Suprapubic skin (tissue), 4 donors: ENCODE data around the gene CECR2. TPM values are rescaled to one million over a fixed set of nuclear protein-coding genes. Genes with fewer than 3 reads are reported as not detected.

Experiments
- DNase-seq, 2 donors: peaks; one replicate each; pipeline ENCODE4 v3.0.0-alpha.2; 2019; ENCODE audit warnings: low spot score in 2 of 2
- H3K27ac ChIP-seq: fragments of 200-600 bp; sonication (generic); one replicate; pipeline ENCODE4 v1.5.1; 2019
- H3K27me3 ChIP-seq: fragments of 200-600 bp; sonication (generic); one replicate; pipeline ENCODE4 v1.5.1; 2019
- H3K36me3 ChIP-seq: fragments of 200-600 bp; sonication (generic); one replicate; pipeline ENCODE4 v1.5.1; 2019
- H3K4me1 ChIP-seq: fragments of 200-600 bp; sonication (generic); one replicate; pipeline ENCODE4 v1.5.1; 2019
- H3K4me3 ChIP-seq: fragments of 200-600 bp; sonication (generic); one replicate; pipeline ENCODE4 v1.5.1; 2019; ENCODE audit warnings: mild to moderate bottlenecking
- H3K9me3 ChIP-seq: fragments of 200-600 bp; sonication (generic); one replicate; pipeline ENCODE4 v1.5.1; 2019
- EP300 ChIP-seq: sonication (generic); formaldehyde crosslinking; IDR thresholded peaks from one replicate; pipeline ENCODE4 v1.6.1; 2017; ENCODE audit warnings: antibody characterized with exemption
- POLR2A ChIP-seq, 2 donors: fragments of 450-650 bp; IDR thresholded peaks; one replicate each; pipeline ENCODE4 v1.6.1; 2017; ENCODE audit warnings: antibody characterized with exemption in 2 of 2, mild to moderate bottlenecking in 2 of 2, moderate library complexity in 2 of 2
- POLR2AphosphoS5 ChIP-seq, 3 donors: sonication (generic); formaldehyde crosslinking; IDR thresholded peaks; one replicate each; pipeline ENCODE4 v1.6.1; 2017; ENCODE audit warnings: antibody characterized with exemption in 3 of 3
- WGBS: methylation state at CpG from one replicate; pipeline ENCODE4 v1.1.5; 2018; 5-methylcytosine and 5-hydroxymethylcytosine counted together
- total RNA-seq, 4 donors: library from RNA; depleted of rRNA; stranded (reverse); fragments of >200 nt; gene quantifications; one replicate each; pipeline ENCODE4 v1.1.0, GENCODE V29; 2016
- TF ChIP-seq, protein P1 (sequence below), 2 donors: fragments of 200-600 bp in 1 of 2; fragments of 450-650 bp in 1 of 2; sonication (generic) in 1 of 2; IDR thresholded peaks; one replicate each; pipeline ENCODE4 v1.5.1; 2016 to 2019; ENCODE audit warnings: antibody characterized with exemption in 2 of 2, mild to moderate bottlenecking in 1 of 2, moderate library complexity in 1 of 2

CECR2 gene
- total RNA-seq, 4 donors from 2014 or later = 2.5 to 3.9 (median 3.7) TPM

DNA sequence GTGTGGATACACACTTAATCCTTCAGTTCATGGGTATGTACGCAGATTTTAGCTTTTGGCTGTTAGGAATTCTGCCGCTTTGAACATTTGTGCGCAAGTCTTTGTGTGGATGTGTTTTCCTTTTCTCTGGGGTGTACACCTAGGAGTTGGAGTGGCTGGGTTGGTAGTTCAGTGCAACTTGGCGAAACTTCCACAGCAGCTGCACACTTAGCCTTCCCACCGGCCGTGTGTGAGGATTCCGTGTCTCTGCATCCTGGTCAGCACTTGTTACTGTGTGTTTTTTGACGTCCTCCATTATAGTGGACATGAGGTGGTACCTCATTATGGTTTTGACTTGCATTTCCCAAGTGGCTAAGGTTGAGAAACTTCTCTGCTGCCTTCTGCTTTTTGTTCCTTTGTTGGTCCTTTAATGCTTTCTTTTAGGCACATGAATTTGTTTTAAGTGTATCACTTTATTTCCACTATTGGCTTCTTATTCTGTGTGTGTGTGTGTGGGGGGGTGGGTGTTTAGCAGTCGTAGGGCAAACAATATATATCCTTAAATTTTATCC, 121.9 kb downstream of the CECR2 start:
- Histone ChIP-seq H3K36me3 (no peaks in the 10 kb centered on the region), H3K4me1 (no peaks in the 10 kb centered on the region), H3K9me3 (no peaks in the 10 kb centered on the region), H3K4me3 (no peak overlapping the region), H3K27ac (no peak overlapping the region), H3K27me3 (no peaks in the 10 kb centered on the region)
- 92% methylated on average over 9 of the region's 9 CpGs for WGBS
- no peak for TF ChIP-seq EP300
- TF ChIP-seq POLR2A (IDR thresholded peaks at IDR 0.05) = no peak
- no peak for TF ChIP-seq POLR2AphosphoS5 (IDR thresholded peaks at IDR 0.05)
- TF ChIP-seq, protein P1, sequence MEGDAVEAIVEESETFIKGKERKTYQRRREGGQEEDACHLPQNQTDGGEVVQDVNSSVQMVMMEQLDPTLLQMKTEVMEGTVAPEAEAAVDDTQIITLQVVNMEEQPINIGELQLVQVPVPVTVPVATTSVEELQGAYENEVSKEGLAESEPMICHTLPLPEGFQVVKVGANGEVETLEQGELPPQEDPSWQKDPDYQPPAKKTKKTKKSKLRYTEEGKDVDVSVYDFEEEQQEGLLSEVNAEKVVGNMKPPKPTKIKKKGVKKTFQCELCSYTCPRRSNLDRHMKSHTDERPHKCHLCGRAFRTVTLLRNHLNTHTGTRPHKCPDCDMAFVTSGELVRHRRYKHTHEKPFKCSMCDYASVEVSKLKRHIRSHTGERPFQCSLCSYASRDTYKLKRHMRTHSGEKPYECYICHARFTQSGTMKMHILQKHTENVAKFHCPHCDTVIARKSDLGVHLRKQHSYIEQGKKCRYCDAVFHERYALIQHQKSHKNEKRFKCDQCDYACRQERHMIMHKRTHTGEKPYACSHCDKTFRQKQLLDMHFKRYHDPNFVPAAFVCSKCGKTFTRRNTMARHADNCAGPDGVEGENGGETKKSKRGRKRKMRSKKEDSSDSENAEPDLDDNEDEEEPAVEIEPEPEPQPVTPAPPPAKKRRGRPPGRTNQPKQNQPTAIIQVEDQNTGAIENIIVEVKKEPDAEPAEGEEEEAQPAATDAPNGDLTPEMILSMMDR (IDR thresholded peaks at IDR 0.05) = no peak
- no peak for DNase-seq

DNA sequence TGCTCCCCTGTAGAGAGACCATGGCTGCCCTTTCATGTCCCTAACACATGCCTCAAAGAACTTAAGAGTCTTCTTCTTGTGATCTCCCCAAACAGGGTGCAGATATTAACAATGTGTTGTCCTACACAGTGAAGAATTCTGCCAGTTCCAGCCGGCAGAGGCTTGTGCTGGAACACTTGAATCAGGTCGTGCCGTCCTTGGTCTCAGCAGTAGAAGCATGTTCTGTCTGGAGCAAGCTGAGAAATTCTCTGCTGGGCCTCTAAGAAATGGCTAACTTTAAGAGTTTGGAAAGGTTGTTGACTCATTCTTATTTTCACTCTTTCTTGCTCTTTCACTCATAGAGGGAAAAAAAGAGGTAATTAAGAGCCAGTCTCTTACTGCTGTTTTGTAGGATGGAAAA, 123.0 kb downstream of the CECR2 start:
- no peak for DNase-seq
- 62% methylated on average over 3 of the region's 3 CpGs for WGBS
- no peak overlapping the region for H3K27ac ChIP-seq

DNA sequence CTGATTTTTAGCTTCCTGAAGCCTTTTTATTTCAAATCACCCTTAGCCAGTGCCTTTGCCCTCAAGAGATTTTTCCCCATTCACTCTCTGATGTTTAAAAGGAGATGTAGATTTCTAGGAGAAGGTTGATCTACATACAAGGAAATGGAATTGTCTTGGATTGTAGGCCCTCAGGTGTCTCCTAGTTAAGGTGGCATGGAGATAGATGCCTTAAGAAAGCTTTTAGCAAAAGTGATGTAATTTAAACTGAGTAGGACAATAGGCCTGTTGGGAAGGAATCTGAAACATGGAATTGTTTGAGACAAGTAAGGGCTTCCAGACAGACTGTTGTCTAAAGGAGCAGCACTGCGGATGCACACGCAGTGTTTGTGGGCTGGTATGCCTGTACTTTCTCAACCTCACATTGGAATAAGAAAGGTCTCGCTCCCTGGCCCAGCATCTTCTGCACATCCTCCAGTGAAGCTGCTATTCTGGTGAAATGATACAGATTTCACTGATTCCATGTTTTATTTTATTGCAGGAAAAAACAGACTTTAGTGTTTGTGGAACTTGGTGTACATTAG, 124.2 kb downstream of the CECR2 start:
- TF ChIP-seq POLR2AphosphoS5 (IDR thresholded peaks at IDR 0.05) (no peak), POLR2A (IDR thresholded peaks at IDR 0.05) (no peak), EP300 (no peak)
- TF ChIP-seq, protein P1 (IDR thresholded peaks at IDR 0.05) = no peak
- Histone ChIP-seq H3K27me3 (no peaks in the 10 kb centered on the region), H3K4me3 (no peak overlapping the region), H3K4me1 (no peaks in the 10 kb centered on the region), H3K9me3 (no peaks in the 10 kb centered on the region), H3K27ac (no peak overlapping the region), H3K36me3 (no peaks in the 10 kb centered on the region)
- no peak for DNase-seq
- 91% methylated on average over 3 of the region's 3 CpGs for WGBS

More for the DNA sequence above, 123.0 kb downstream of the CECR2 start:
- no peaks in the 10 kb centered on the region for H3K9me3 ChIP-seq
- no peak overlapping the region for H3K4me3 ChIP-seq
- TF ChIP-seq EP300 (no peak), POLR2AphosphoS5 (IDR thresholded peaks at IDR 0.05) (no peak), POLR2A (IDR thresholded peaks at IDR 0.05) (no peak)
- TF ChIP-seq, protein P1 (IDR thresholded peaks at IDR 0.05) = no peak
- H3K27me3 ChIP-seq = no peaks in the 10 kb centered on the region
- H3K4me1 ChIP-seq = no peaks in the 10 kb centered on the region
- H3K36me3 ChIP-seq = no peaks in the 10 kb centered on the region

DNA sequence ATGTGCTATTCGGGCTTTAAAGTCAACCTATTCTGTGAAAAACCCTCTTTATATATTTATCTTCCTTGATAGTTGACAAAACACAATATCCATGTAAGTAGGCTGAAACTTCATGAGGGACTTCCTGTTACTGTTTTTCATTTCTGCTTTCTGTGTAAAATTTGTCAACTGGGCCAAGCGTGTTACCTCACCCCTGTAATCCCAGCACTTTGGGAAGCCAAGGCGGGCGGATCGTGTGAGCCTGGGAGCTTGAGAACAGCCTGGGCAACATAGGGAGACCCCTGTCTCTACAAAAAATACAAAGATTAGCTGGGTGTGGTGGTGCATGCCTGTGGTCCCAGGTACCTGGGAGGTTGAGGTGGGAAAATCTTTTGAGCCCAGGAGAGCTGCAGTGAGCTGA, 127.6 kb downstream of the CECR2 start:
- Histone ChIP-seq H3K27me3 (no peaks in the 10 kb centered on the region), H3K9me3 (no peaks in the 10 kb centered on the region), H3K36me3 (no peaks in the 10 kb centered on the region), H3K27ac (no peak overlapping the region), H3K4me1 (no peaks in the 10 kb centered on the region), H3K4me3 (no peak overlapping the region)
- no peak for DNase-seq
- WGBS = 86% methylated on average over 5 of the region's 5 CpGs
- TF ChIP-seq EP300 (no peak), POLR2AphosphoS5 (IDR thresholded peaks at IDR 0.05) (no peak), POLR2A (IDR thresholded peaks at IDR 0.05) (no peak)
- TF ChIP-seq, protein P1 (IDR thresholded peaks at IDR 0.05) = no peak

DNA sequence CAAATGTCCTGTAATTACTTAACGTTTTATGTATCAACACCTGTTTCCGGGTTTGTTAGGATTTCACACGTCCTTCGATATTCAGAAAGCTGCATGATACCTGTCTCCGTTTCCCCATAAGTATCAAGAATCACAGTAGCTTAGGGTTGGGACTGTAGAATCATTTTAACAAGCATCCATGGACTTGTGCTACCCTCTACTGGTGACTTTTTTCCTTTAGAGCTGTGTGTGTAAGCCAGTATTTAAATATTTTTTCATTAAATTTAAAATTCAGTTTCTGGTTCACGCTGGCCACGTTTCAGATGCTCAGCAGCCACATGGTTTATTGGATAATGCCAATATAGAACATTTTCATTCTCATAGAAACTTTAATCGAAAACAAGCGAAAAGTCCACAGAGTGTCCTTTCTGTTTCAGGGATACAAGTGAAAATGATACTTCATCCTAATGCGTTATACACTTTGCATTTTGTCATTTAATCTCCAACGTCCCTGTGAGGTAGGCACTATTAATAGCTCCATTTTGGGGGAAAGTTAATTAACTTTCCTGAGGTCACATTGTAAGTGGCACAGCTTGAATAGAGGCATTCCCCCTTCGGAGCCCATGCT, 132.5 kb downstream of the CECR2 start:
- Histone ChIP-seq H3K36me3 (no peaks in the 10 kb centered on the region), H3K4me3 (no peak overlapping the region), H3K27me3 (no peaks in the 10 kb centered on the region), H3K4me1 (no peaks in the 10 kb centered on the region), H3K27ac (no peak overlapping the region), H3K9me3 (no peaks in the 10 kb centered on the region)
- TF ChIP-seq, protein P1 (IDR thresholded peaks at IDR 0.05) = peak; percentile 50 to 53
- TF ChIP-seq POLR2AphosphoS5 (IDR thresholded peaks at IDR 0.05) (no peak), EP300 (no peak), POLR2A (IDR thresholded peaks at IDR 0.05) (no peak)
- WGBS = 41% methylated on average over 12 of the region's 12 CpGs
- DNase-seq = no peak
